Measurements from ENCODE around the gene WNT2B. TPM values are rescaled to one million over a fixed set of nuclear protein-coding genes. Genes with fewer than 3 reads are reported as not detected.
"Not testable (repeated sequence)": the region's sequence is repeated elsewhere in the genome, so short reads cannot be mapped to it uniquely, and the experiment has no call there.

The WNT2B gene
- total RNA-seq, 2 donors from 2014 or later: 0.51 to 0.57 TPM

DNA sequence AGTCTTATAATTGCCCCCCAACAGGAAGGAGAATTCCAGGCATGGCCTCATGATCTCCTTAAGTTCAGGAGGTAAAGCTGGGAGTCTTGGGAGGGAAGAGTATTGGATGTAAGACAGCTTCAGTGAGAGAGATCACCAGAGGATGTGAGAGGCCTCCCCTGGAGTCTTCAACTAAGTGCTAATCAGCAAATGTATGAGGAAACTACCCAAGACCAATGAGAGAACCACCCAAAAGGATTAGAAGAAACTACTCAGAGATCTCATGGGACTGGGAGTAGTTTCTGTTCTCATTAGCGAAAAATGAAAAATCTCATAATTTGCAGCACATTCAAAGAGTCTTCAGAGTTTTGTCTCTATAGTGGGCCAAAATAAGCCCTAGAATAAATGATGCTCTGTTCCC is 36.6 kb upstream of the WNT2B start:
- no peak overlapping the region for H3K27ac Mint-ChIP-seq
- no peak overlapping the region for H3K4me3 ChIP-seq (ENCODE audit: low read length)
- TF ChIP-seq, protein P1, sequence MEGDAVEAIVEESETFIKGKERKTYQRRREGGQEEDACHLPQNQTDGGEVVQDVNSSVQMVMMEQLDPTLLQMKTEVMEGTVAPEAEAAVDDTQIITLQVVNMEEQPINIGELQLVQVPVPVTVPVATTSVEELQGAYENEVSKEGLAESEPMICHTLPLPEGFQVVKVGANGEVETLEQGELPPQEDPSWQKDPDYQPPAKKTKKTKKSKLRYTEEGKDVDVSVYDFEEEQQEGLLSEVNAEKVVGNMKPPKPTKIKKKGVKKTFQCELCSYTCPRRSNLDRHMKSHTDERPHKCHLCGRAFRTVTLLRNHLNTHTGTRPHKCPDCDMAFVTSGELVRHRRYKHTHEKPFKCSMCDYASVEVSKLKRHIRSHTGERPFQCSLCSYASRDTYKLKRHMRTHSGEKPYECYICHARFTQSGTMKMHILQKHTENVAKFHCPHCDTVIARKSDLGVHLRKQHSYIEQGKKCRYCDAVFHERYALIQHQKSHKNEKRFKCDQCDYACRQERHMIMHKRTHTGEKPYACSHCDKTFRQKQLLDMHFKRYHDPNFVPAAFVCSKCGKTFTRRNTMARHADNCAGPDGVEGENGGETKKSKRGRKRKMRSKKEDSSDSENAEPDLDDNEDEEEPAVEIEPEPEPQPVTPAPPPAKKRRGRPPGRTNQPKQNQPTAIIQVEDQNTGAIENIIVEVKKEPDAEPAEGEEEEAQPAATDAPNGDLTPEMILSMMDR (conservative IDR thresholded peaks at IDR 0.05): no peak
- no peak overlapping the region for H3K4me3 Mint-ChIP-seq
- H3K9me3 Mint-ChIP-seq: peaks cover 11% of the 10 kb centered on the region
- H3K4me1 Mint-ChIP-seq: peaks cover 3% of the 10 kb centered on the region
- H3K27me3 Mint-ChIP-seq (ENCODE audit: insufficient read depth): peaks cover 17% of the 10 kb centered on the region
- no peaks in the 10 kb centered on the region for H3K9me3 ChIP-seq (ENCODE audit: control insufficient read depth, low read length)
- peaks cover 2% of the 10 kb centered on the region for H3K27me3 ChIP-seq (ENCODE audit: control insufficient read depth, insufficient read depth, low read length, poor library complexity, severe bottlenecking)
- DNase-seq: peak; percentile 57
- H3K36me3 ChIP-seq (ENCODE audit: control insufficient read depth, insufficient read depth, low read length): no peaks in the 10 kb centered on the region
- no peaks in the 10 kb centered on the region for H3K36me3 Mint-ChIP-seq (ENCODE audit: low read depth)
- no peaks in the 10 kb centered on the region for H3K4me1 ChIP-seq (ENCODE audit: control insufficient read depth, insufficient read depth, low read length)
- H3K9ac ChIP-seq (ENCODE audit: extremely low read depth, low read length, poor library complexity, severe bottlenecking): no peak overlapping the region
- H3K27ac ChIP-seq (ENCODE audit: low read depth, low read length): no peak overlapping the region
- 80 to 83% methylated on average over 1 of the region's 1 CpG for WGBS, 2 experiments (ENCODE audit: insufficient coverage in 1 of 2, insufficient read length in 1 of 2)

GRCh38 chr1:112477550-112477949 is 31.2 kb upstream of the WNT2B start:
- H3K27ac Mint-ChIP-seq: no peak overlapping the region
- no peak for DNase-seq
- Histone ChIP-seq H3K4me1 (ENCODE audit: control insufficient read depth, insufficient read depth, low read length) (no peaks in the 10 kb centered on the region), H3K27ac (ENCODE audit: low read depth, low read length) (no peak overlapping the region), H3K36me3 (ENCODE audit: control insufficient read depth, insufficient read depth, low read length) (no peaks in the 10 kb centered on the region), H3K9me3 (ENCODE audit: control insufficient read depth, low read length) (peaks cover 8% of the 10 kb centered on the region), H3K27me3 (ENCODE audit: control insufficient read depth, insufficient read depth, low read length, poor library complexity, severe bottlenecking) (no peaks in the 10 kb centered on the region), H3K4me3 (ENCODE audit: low read length) (no peak overlapping the region), H3K9ac (ENCODE audit: extremely low read depth, low read length, poor library complexity, severe bottlenecking) (no peak overlapping the region)
- H3K4me1 Mint-ChIP-seq: no peaks in the 10 kb centered on the region
- peaks cover 9% of the 10 kb centered on the region for H3K27me3 Mint-ChIP-seq (ENCODE audit: insufficient read depth)
- TF ChIP-seq, protein P1 (conservative IDR thresholded peaks at IDR 0.05): no peak
- H3K4me3 Mint-ChIP-seq: no peak overlapping the region
- peaks cover 44% of the 10 kb centered on the region for H3K9me3 Mint-ChIP-seq
- no peaks in the 10 kb centered on the region for H3K36me3 Mint-ChIP-seq (ENCODE audit: low read depth)

GRCh38 chr1:112478314-112478713 is 30.5 kb upstream of the WNT2B start:
- H3K4me1 ChIP-seq (ENCODE audit: control insufficient read depth, insufficient read depth, low read length): no peaks in the 10 kb centered on the region
- WGBS, 2 experiments (ENCODE audit: insufficient coverage in 1 of 2, insufficient read length in 1 of 2): 95% methylated on average over 1 of the region's 1 CpG; no CpG with 5 or more reads in 1 of the 2 experiments
- no peaks in the 10 kb centered on the region for H3K27me3 ChIP-seq (ENCODE audit: control insufficient read depth, insufficient read depth, low read length, poor library complexity, severe bottlenecking)
- peaks cover 9% of the 10 kb centered on the region for H3K27me3 Mint-ChIP-seq (ENCODE audit: insufficient read depth)
- TF ChIP-seq, protein P1 (conservative IDR thresholded peaks at IDR 0.05): no peak
- H3K9me3 ChIP-seq (ENCODE audit: control insufficient read depth, low read length): peaks cover 8% of the 10 kb centered on the region
- H3K36me3 Mint-ChIP-seq (ENCODE audit: low read depth): no peaks in the 10 kb centered on the region
- H3K36me3 ChIP-seq (ENCODE audit: control insufficient read depth, insufficient read depth, low read length): no peaks in the 10 kb centered on the region
- H3K9me3 Mint-ChIP-seq: peaks cover 44% of the 10 kb centered on the region
- no peak overlapping the region for H3K27ac ChIP-seq (ENCODE audit: low read depth, low read length)
- H3K9ac ChIP-seq (ENCODE audit: extremely low read depth, low read length, poor library complexity, severe bottlenecking): no peak overlapping the region
- no peak for DNase-seq
- H3K4me3 ChIP-seq (ENCODE audit: low read length): no peak overlapping the region
- no peak overlapping the region for H3K27ac Mint-ChIP-seq
- H3K4me3 Mint-ChIP-seq: no peak overlapping the region
- no peaks in the 10 kb centered on the region for H3K4me1 Mint-ChIP-seq

DNA sequence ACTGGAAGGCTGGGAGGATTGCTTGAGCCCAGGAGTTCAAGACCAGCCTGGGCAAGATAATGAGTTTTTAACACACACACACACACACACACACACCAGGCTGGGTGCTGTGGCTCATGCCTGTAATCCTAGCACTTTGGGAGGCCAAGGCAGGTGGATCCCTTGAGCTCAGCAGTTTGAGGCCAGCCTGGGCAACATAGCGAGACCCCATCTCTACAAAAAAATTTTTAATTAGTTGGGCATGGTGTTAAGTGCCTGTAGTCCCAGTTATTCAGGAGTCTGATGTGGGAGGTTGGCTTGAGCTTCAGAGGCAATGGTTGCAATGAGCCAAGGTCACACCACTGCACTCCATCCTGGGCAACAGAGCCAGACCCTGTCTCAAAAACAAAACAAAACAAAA is 22.7 kb upstream of the WNT2B start:
- H3K36me3 ChIP-seq (ENCODE audit: control insufficient read depth, insufficient read depth, low read length); H3K27ac ChIP-seq (ENCODE audit: low read depth, low read length); H3K27me3 ChIP-seq (ENCODE audit: control insufficient read depth, insufficient read depth, low read length, poor library complexity, severe bottlenecking); H3K9ac ChIP-seq (ENCODE audit: extremely low read depth, low read length, poor library complexity, severe bottlenecking); H3K4me3 Mint-ChIP-seq; H3K4me1 Mint-ChIP-seq; H3K9me3 ChIP-seq (ENCODE audit: control insufficient read depth, low read length); H3K36me3 Mint-ChIP-seq (ENCODE audit: low read depth); DNase-seq; H3K4me1 ChIP-seq (ENCODE audit: control insufficient read depth, insufficient read depth, low read length); H3K9me3 Mint-ChIP-seq; H3K27ac Mint-ChIP-seq; H3K27me3 Mint-ChIP-seq (ENCODE audit: insufficient read depth); H3K4me3 ChIP-seq (ENCODE audit: low read length): not testable (repeated sequence)
- 92% methylated on average over 1 of the region's 1 CpG; no CpG with 5 or more reads in 1 of the 2 experiments for WGBS, 2 experiments (ENCODE audit: insufficient coverage in 1 of 2, insufficient read length in 1 of 2)

DNA sequence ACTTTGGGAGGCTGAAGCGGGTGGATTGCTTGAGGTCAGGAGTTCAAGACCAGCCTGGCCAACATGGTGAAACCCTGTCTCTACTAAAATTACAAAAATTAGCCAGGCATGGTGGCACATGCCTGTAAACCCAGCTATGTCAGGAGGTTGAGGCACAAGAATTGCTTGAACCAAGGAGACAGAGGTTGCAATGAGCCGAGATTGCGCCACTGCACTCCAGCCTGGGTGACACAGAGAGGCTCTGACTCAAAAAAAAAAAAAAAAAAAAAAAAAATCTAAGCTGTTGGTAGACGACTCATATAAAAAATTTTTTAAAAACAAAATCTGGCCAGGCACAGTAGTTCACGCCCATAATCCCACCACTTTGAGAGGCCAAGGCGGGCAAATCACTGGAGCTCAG is 21.1 kb upstream of the WNT2B start:
- 94% methylated on average over 5 to 6 of the region's 6 CpGs for WGBS, 2 experiments (ENCODE audit: insufficient coverage in 1 of 2, insufficient read length in 1 of 2)

More for the DNA sequence above, 21.1 kb upstream of the WNT2B start:
- H3K9me3 Mint-ChIP-seq; H3K4me3 ChIP-seq (ENCODE audit: low read length); H3K4me1 ChIP-seq (ENCODE audit: control insufficient read depth, insufficient read depth, low read length); DNase-seq; H3K27me3 ChIP-seq (ENCODE audit: control insufficient read depth, insufficient read depth, low read length, poor library complexity, severe bottlenecking); H3K27ac Mint-ChIP-seq; H3K36me3 Mint-ChIP-seq (ENCODE audit: low read depth); H3K27ac ChIP-seq (ENCODE audit: low read depth, low read length); H3K36me3 ChIP-seq (ENCODE audit: control insufficient read depth, insufficient read depth, low read length); H3K9ac ChIP-seq (ENCODE audit: extremely low read depth, low read length, poor library complexity, severe bottlenecking); H3K4me1 Mint-ChIP-seq; H3K9me3 ChIP-seq (ENCODE audit: control insufficient read depth, low read length); H3K4me3 Mint-ChIP-seq; H3K27me3 Mint-ChIP-seq (ENCODE audit: insufficient read depth): not testable (repeated sequence)
